GM12878 (cell line): Measurements from ENCODE around the gene CTAGE9. TPM values are rescaled to one million over a fixed set of nuclear protein-coding genes. Genes with fewer than 3 reads are reported as not detected.

Experiments used
- CREM ChIP-seq: IDR thresholded peaks from 2 replicates; pipeline ENCODE4 v1.6.1; 2014; ENCODE audit warnings: antibody characterized with exemption, low read depth
- E2F4 ChIP-seq: IDR thresholded peaks from 2 replicates; pipeline ENCODE4 v1.6.1; 2012; ENCODE audit warnings: low read depth, low read length, improper control_type of control experiment
- E2F8 ChIP-seq: fragments of 450-650 bp; IDR thresholded peaks from 2 replicates; pipeline ENCODE4 v1.6.1; 2018; ENCODE audit warnings: mild to moderate bottlenecking, low read depth, moderate library complexity; ENCODE audit not compliant: partially characterized antibody
- FOS ChIP-seq: IDR thresholded peaks from 3 replicates; pipeline ENCODE4 v1.6.1; 2011; ENCODE audit warnings: borderline replicate concordance; ENCODE audit not compliant: insufficient read length; ENCODE audit errors: extremely low read depth
- MAX ChIP-seq: IDR thresholded peaks from 2 replicates; pipeline ENCODE4 v1.6.1; 2012; ENCODE audit warnings: low read depth, low read length, improper control_type of control experiment
- MTA3 ChIP-seq: IDR thresholded peaks from 2 replicates; pipeline ENCODE4 v1.6.1; 2012; ENCODE audit warnings: low read length, inconsistent platforms, borderline replicate concordance
- NBN ChIP-seq: fragments of 450-650 bp; IDR thresholded peaks from 2 replicates; pipeline ENCODE4 v1.6.1; 2016
- NFYA ChIP-seq: IDR thresholded peaks from 2 replicates; pipeline ENCODE4 v1.6.1; 2011; ENCODE audit warnings: low read depth, mild to moderate bottlenecking, low read length, improper control_type of control experiment, borderline replicate concordance
- POU2F2 ChIP-seq: IDR thresholded peaks from 3 replicates; pipeline ENCODE4 v1.6.1; 2011; ENCODE audit warnings: low read depth, mild to moderate bottlenecking, low read length, borderline replicate concordance
- RCOR1 ChIP-seq: conservative IDR thresholded peaks from 2 replicates; pipeline ENCODE4 v1.6.1; 2012; ENCODE audit warnings: low read depth, low read length, improper control_type of control experiment
- SIN3A ChIP-seq: IDR thresholded peaks from 2 replicates; pipeline ENCODE4 v1.6.1; 2012; ENCODE audit warnings: low read depth, low read length, improper control_type of control experiment
- SIX5 ChIP-seq: IDR thresholded peaks from 2 replicates; pipeline ENCODE4 v1.6.1; 2011; ENCODE audit warnings: mild to moderate bottlenecking, low read depth, low read length, moderate library complexity; ENCODE audit not compliant: severe bottlenecking
- SRF ChIP-seq, 2 experiments: IDR thresholded peaks; 2 replicates each; pipeline ENCODE4 v1.6.1; 2011; ENCODE audit warnings: low read depth in 2 of 2, low read length in 2 of 2, mild to moderate bottlenecking in 1 of 2, moderate library complexity in 1 of 2
- USF2 ChIP-seq: IDR thresholded peaks from 2 replicates; pipeline ENCODE4 v1.6.1; 2011; ENCODE audit warnings: low read depth, low read length, improper control_type of control experiment, borderline replicate concordance
- YY1 ChIP-seq: IDR thresholded peaks from 2 replicates; pipeline ENCODE4 v1.6.1; 2011; ENCODE audit warnings: low read depth, mild to moderate bottlenecking, low read length
- ZBTB4 ChIP-seq: fragments of 450-650 bp; formaldehyde crosslinking; IDR thresholded peaks from 2 replicates; pipeline ENCODE4 v1.4.0; 2022; ENCODE audit warnings: mild to moderate bottlenecking, moderate library complexity
- ZNF217 ChIP-seq: fragments of 450-650 bp; IDR thresholded peaks from 2 replicates; pipeline ENCODE4 v1.6.1; 2017; ENCODE audit warnings: antibody characterized with exemption, mild to moderate bottlenecking
- ZNF24 ChIP-seq: fragments of 450-650 bp; IDR thresholded peaks from 2 replicates; pipeline ENCODE4 v1.6.1; 2017; ENCODE audit warnings: antibody characterized with exemption, mild to moderate bottlenecking
- ZNF384 ChIP-seq: IDR thresholded peaks from 2 replicates; pipeline ENCODE4 v1.6.1; 2012; ENCODE audit warnings: low read depth, mild to moderate bottlenecking, low read length, improper control_type of control experiment, borderline replicate concordance
- ZZZ3 ChIP-seq: IDR thresholded peaks from 2 replicates; pipeline ENCODE4 v1.6.1; 2011; ENCODE audit warnings: low read depth; ENCODE audit not compliant: control insufficient read depth, insufficient read length
- polyA plus RNA-seq, 11 experiments: library from polyadenylated mRNA; depleted of rRNA in 4 of 11; unstranded in 6 of 11; stranded (reverse) in 5 of 11; fragments of >200 nt; fragmentation: Nextera tagmentation in 4 of 11; fragmentation: Illumina TruSeq in 1 of 11; extraction: Ambion mirVana in 4 of 11; extraction: Trizol in 1 of 11; gene quantifications; 1 replicate in 1 of 11; 2 replicates in 10 of 11; pipeline versions ENCODE4 v1.2.1 to v1.2.3, GENCODE V29; 2011 to 2016; ENCODE audit warnings: inconsistent platforms in 2 of 11, missing spikeins in 2 of 11, low read depth in 1 of 11
- total RNA-seq, 4 experiments: library from RNA; depleted of rRNA in 3 of 4; stranded (reverse); fragments of >200 nt in 3 of 4; fragmentation: Illumina TruSeq in 1 of 4; extraction: Trizol in 1 of 4; gene quantifications; 2 replicates each; pipeline versions ENCODE4 v1.2.1 to v1.2.3, GENCODE V29; 2013 to 2021

The CTAGE9 gene
- total and polyA plus RNA-seq, 10 of the 15 experiments (the other 5 are each of a cell fraction or from before 2014, with no cell fraction given), result 0.06 TPM; not detected in 9

GRCh38 chr6:131688286-131688685, 22.5 kb downstream of the CTAGE9 start (continued):
- no peak for TF ChIP-seq USF2
- no peak for TF ChIP-seq ZNF24
- no peak for TF ChIP-seq NBN
- no peak for TF ChIP-seq NFYA
- TF ChIP-seq E2F4, result no peak
- TF ChIP-seq SIN3A, result no peak
- TF ChIP-seq ZNF384, result no peak
- TF ChIP-seq ZBTB4 (CRISPR knock-in tag), result no peak
- TF ChIP-seq E2F8, result no peak
- no peak for TF ChIP-seq FOS
- no peak for TF ChIP-seq MAX
- TF ChIP-seq RCOR1, result no peak; the same call in 1 of the 2 replicates
- TF ChIP-seq CREM, result 0 out of 2 replicates have a peak, but pooled peaks have one; percentile 27
- TF ChIP-seq MTA3, result peak; percentile 69; the same call in 1 of the 2 replicates
- TF ChIP-seq SIX5, result no peak
- 0 out of 4 replicates have a peak, but pooled peaks of 1 of the 2 experiments have one; percentile 38 for TF ChIP-seq SRF (IDR thresholded peaks at IDR 0.05; ENCODE audit: low read depth in 2 of 2, low read length in 2 of 2)
- no peak for TF ChIP-seq ZZZ3
- TF ChIP-seq YY1, result no peak
- TF ChIP-seq ZNF217, result peak; percentile 100
- TF ChIP-seq POU2F2, result 0 out of 3 replicates have a peak, but pooled peaks have one; percentile 10
